HG03558 (cell line): Measurements from ENCODE around the gene MOV10.

ENCODE experiments used
- ATAC-seq: cut with Tn5 transposase; IDR thresholded peaks from one replicate; pipeline ENCODE4 v1.9.1; 2021; ENCODE audit warnings: moderate number of reproducible peaks; ENCODE audit not compliant: unreplicated experiment; ENCODE audit errors: extremely low read depth

MOV10 gene

DNA sequence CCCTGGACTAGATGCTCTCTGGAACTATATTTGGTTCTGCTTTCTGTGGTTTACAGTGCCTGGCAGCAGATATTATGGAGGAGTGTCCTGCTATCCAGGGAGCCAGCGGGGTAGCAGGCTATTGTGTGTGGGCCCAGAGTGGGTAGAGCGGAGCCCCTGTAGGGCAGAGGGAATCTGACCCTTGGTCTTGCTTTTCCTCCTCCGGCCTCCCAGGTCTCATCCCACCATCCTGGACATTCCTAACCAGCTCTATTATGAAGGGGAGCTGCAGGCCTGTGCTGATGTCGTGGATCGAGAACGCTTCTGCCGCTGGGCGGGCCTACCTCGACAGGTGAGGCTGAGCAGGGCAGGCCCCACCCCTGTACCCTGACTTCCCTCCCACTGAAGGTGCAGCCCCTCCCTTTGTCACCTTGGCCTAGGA is 23.3 kb downstream of the MOV10 start:
- no peak for ATAC-seq

DNA sequence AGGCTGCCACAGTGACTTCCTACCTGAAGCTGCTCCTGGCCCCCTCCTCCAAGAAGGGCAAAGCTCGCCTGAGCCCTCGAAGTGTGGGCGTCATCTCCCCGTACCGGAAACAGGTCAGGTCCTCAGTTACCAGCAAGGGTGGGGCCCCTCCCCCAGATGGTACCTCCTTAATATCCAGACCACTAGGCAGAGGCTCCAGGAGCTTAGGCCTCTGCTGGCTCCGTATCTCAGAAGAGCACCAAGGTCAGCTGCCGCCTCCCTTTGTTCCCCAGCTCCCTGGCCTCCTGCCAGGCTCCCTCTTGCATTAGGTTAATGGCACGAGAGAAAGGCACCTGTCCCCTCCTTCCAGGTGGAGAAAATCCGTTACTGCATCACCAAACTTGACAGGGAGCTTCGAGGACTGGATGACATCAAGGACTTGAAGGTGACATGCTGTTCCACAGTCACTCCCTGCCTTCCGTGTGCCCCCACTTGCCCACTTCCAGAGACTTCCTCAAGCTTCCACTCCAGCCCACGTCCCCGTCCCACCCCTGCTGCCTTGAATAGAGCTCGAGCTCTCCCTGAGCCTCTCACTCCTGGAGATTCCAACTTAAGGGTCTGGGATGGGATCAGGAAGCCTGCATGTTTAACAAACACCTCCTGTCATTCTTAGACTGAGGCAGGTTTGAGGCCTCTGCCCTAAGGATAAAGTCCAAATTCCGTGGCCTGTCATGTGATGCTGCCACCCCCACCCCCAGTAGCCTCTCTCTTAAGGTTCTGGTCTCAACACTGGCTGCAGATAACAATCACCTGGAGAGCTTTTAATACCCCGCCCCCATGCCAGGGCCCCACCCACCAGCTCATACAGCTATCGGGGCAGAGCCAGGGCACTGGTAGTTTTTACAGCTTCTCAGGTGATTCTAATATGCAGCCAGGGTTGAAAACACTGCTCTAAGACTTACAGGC is 24.2 kb downstream of the MOV10 start:
- no peak for ATAC-seq

DNA sequence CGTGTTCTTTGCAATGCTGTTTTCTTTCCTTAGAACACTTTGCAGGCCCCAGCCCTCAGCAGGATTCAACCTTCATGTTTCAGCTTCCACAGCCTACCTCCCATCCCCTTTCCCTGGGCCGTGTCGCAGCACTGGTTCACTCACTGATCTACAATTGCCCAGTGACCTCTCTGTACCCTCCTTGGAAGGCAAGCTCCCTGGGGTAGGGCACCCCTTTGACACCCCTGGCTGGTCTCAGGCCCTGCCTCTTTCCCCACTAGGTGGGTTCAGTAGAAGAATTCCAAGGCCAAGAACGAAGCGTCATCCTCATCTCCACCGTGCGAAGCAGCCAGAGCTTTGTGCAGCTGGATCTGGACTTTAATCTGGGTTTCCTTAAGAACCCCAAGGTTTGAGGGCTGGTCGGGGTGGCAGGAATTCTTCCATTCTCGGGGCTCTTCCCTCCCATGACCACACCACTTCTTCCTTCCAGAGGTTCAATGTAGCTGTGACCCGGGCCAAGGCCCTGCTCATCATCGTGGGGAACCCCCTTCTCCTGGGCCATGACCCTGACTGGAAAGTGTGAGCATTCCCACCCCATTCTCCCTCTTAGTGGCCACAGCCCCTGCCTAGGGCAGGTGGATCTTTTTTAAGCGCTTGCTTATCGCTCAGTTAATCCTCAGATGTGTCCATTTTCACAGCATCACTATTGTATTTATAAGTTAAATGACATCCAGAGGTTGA is 25.1 kb downstream of the MOV10 start:
- no peak for ATAC-seq

DNA sequence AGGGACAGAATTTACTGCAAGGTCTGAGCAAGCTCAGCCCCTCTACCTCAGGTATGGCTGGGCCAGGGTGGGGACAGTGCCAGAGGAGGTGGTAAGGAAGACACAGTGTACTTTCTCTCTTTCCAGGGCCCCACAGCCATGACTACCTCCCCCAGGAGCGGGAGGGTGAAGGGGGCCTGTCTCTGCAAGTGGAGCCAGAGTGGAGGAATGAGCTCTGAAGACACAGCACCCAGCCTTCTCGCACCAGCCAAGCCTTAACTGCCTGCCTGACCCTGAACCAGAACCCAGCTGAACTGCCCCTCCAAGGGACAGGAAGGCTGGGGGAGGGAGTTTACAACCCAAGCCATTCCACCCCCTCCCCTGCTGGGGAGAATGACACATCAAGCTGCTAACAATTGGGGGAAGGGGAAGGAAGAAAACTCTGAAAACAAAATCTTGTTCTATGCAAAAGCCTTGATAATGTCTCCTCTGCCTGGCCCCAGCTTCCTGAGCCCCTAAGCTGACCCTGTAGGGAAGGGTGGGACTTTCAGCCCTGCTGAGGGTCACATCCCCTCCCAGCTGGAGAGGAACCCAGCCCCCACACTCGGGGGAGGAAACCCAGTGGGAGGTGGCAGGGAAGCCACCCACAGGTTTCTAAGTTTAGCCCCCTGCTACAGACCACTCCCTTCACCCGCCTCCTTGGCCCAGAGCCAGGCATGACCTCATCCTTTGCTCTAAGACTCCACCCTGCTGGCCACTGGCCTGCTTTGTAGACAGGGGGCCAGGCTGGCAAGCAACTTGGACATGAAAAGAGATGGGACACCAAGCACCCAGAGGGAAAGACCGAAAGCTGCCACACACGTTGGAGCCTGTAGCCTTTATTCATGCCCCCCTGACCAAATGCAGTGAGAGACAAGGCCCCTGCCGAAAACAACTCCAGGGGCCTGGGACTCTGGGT is 26.1 kb downstream of the MOV10 start:
- no peak for ATAC-seq

DNA sequence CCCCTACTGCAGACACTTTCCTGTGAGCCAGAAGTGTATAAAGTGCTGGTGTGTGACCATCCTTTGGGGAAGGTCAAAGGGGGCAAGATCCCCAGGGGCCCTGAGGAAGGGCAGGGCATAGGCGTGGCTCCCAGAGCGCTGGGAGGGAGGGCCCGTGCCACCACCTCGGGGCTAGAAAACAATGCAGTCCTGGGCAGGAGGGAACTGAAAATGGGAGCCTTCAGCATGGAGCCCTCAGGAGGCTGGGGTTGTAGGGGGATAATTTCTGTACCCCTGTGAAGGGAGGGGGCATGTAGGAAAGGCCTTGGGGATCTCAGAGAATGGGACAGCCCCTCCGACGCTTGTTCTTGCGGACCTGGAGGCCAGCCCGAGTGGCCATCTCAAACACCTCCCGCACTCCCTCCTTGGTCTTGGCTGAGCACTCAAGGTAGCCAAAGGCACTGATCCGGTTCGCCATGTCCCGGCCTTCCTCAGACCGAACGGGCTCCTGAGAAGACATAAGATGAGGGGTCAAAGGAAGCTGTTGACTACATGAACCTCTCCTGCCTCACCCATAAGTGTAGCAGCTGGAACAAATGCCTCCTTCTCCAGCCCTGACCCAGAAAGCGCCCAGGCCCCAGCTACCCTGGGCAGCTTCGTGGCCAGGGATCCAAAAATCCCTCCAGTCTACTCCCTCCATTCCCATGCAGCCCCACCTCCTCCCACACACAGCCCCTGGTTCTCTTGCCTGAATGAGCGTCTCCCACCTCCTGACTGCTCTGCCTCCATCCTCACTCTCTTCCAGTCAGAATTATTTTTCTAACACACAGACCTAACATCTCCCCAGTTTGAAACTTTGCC is 27.0 kb downstream of the MOV10 start:
- no peak for ATAC-seq

DNA sequence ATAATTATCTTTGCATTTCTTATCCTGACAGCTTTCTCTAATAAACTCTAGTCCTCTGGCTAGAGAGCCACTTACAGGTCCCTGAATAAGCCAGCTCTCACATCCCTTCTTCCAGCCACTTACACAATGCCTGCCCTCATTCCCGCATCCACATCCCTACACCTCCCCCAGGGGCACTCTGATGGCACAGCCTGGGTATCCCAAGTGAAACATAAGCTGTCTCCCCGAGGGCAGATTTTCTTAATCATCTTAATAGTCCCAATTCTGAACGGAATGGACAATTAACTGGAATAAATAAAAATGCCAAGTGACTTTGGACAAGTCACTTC is 27.6 kb downstream of the MOV10 start:
- ATAC-seq = no peak

DNA sequence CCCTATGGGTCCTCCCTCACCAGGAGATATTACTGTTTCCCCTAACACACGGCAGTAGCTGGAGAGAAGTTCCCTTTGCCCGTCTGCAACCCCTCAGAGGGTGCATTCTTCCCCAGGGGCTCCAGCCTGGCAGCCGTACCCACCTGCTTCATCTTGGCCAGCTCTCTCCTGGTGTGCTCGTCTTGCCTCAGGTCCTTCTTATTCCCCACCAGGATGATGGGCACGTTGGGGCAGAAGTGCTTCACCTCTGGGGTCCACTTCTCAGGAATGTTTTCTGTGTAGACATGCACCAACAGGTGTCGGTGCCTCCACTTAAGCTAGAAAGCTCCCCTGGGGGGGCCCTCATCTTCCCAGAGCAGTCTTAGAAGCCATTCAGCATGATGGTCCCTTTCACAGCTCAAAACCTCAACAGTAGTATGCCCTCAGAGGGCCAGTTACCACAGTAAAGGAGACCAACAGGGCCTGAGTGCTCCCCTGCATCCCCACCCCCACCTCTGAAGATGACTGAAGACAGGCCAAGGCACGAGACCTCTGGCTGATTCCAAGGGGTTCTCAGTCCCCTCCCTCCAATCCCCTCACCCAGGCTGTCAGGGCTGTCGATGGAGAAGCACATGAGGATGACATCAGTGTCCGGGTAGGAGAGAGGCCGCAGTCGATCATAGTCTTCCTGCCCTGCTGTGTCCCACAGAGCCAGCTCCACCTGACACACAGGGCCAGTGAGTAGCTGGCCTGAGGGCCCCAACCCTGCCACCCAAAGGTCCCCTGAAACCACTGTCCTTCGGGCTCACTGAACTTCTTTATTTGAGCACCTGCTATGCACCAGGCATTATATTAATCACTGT is 28.2 kb downstream of the MOV10 start:
- no peak for ATAC-seq

DNA sequence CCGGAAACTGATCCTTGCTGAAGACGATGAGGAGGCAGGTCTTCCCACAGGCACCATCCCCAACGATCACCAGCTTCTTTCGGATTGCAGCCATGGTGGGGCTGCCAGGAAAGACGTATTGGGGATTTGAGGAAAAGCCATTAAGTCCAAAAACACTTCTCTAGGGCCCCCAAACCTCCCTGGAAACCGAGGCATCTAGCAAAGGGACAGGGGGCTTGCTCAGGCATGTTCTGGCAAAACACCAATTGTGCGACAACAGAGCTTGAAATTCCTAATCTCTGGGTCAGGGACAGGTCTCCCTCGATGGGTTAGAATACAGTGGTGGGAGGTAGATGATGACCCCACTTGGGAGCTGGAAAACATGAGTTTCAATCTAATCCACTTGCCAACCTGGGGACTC is 29.2 kb downstream of the MOV10 start:
- ATAC-seq = no peak

DNA sequence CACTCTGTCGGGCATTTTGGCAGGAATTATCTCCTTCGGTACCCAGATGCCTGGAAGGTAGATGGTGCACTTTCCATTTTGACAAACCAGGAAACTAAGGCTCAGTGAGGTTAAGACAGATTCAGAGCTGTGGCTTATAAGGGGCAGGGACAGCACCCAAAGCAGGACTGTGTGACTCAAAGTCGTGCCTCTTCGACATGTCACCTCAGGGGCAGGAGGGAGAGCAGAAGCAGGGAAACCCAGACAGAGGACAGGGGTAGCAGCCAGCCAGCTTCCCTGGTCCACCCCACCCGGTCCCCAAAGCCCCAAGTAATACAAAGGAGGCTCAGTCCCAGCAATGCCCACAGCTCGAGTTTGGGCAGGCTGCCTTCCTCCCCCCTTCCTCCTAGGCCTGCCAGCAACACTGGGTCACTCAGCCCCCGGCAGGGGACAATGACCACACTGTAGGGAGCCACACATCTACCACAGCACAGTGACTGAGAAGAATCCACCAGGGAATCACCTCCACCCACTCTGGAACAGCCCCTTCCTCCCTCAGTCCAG is 30.0 kb downstream of the MOV10 start:
- no peak for ATAC-seq

DNA sequence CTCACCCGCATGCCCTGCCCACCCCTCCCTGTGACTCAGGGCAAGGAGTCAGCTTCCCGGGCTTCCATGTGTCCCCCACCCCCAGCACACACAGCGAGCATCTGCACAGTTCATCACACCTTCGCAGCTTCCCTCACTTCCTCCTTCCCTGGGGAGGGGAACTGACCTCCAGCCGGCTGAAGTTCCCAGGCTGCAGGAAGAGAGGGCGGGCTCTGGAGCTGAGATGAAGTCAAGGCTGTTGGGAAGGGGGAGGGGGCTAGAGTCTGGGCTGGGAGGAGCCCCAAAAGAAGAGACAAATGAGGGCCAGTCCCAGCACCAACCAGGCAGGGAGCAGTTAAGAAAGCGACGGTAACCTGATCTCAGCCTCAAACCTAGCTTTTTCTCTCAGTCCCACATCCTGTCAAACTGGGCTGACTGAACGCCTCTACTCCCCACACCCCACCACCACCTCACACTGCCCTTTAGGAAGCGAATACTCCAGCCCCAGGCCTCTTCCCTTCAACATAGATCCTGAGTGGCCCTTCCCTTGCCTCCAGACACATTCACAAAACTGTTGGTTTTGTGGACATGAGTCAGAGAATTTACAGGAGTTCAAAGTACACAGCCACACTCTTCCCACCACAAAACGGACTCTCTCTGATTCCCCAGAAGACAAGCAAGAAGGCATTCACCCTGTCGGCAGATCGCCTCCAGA is 30.6 kb downstream of the MOV10 start:
- ATAC-seq = peak; percentile 33

DNA sequence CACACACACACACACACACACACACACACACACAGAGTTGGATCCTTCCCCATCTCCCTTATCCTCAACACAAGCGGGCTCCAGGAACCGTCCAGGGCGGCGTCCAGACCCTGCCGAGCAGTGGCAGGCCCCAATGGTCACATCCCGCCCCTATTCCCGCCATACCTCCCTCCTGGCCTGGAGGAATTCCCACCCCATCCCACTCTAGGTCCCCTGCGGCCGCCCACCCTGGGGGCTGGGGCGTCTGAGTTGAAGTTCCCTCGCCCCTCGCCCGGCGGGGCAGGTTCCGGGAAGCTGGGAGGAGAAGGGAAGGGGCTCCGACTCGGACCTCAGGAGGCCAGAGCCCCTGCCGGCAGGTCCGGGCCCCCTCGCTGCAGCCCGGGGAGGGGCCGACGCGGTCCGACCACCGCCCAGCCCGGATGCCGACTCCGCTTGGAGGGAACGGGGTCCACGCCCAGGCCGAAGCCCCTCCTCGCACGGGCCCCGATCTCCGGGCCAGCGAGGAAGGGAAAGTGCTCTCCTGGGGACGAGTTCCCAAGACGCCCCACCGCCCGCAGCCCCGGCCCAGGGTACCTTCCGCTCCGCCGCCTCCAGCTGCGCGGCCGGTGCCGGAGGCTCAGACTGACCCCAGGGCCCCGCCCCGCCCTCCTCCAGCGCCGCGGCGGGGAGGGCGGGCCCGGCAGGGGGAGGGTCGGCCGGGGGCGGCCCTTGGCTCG is 32.2 kb downstream of the MOV10 start, which contains the start of gene RHOC:
RHOC (minus strand) TSS at position 623 of the 716 bp plus-strand sequence. CDS start 3,328 bp downstream, outside the sequence.
- ATAC-seq = peak; percentile 37

DNA sequence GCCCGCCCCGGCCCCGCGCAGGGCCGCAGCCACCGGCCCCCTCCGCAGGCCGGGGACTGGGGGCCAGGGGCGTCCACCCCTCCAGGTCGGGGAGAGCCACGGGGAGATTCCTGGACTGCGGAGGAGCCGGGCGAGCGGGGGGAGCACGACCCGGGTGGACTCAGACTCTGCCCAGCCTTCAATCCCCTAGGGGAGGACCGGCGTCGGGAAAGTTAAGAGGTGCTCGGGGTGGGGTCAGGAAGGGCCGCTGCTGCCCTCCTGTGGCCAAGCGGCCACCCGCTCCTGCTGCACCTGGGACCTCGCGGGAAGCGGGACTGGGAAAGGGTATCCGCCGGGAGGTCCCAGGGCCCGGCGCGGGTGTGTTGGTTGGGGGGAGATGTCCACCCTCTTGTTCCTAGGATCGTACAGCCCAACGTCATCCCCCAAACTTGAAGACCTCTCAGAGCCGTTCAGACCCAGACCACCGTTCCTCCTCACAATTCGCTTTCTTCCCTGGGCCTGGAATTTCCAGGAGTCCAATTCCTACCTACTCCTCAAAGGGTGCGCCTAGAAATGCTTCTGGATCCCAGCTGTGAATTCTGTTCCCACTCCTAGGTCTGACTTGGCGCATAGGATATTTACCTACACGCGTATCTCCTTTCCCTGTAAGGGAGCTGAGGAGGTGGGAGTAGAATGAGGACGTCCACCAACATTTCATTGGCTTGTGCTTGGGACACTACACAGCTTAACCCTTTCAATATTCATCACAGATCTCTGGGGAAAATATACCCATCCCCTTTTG is 33.0 kb downstream of the MOV10 start:
- peak; percentile 15 for ATAC-seq

DNA sequence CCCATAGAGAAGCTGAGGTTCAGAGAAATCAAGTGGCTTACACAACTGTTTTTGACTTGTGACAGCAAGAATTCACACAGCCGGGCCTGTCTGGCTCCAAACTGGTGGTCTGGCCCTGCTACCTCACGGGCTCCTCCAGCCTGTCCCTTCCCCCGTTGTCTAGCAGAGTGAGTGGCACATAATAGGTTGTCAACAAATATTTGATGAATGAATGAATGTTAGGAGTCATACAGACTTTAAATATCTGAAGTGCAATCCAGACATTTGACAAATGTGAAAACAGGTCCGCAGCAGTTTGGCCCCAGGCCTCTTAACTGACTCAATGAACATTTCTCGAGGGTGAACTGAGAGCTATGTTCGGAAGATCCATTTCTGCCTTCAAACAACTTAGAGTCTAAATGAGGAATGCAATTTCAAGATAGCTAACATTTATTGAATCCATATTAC is 33.6 kb downstream of the MOV10 start:
- no peak for ATAC-seq

DNA sequence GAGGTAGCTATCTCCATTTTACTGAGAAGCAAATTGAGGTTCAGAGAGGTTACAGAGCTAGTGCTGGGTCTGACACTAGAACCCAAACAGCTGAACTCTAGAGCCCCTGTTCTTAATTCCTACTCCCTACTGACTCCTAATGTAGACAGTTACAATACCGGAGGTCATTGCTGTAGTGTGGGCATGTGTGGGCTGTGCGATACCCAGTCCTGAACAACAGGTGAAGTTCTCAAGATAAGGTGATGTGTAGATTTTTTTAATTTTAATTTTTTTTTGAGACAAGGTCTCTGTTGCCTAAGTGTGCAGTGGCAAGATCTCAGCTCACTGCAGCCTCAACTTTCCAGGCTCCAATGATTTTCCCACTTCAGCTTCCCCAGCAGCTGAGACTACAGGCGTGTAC is 34.0 kb downstream of the MOV10 start:
- no peak for ATAC-seq

DNA sequence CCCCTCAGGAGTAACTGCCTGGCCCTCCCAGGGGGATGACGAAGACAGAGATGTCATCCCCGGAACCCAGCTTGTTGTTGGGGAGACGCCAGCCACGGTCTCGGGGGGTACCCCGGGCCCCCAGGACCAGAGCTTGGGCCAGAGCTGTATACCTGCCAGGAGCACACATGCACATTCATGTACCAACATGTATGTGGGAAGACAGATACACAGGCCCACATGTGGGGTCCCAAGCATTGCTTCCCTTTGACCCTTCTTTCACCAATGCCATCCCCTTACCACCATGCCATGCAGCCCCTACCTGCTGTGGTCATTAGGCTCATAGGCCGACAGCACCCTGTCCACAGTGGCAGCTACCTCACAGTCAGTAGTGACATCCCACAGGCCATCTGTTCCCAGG is 35.7 kb downstream of the MOV10 start:
- ATAC-seq = no peak

DNA sequence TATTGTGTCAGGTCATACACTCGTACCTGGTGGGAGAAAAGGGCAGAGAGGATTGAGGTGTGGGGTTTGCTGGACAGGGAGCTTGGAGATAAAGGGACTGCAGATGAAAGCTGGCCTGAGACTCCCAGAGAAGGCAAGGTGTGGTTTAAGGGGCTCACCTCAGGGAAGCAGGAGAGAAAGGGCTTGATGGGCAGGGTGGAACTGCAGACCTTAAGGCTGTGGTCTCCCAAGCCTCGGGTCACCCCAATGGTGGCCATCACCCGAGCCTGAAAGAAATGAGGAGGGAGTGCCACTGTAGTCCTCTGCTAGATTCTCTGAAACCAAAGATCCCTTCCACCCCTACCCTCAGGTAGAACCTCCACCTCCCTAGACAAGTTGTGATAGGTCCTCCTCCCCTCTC is 36.1 kb downstream of the MOV10 start:
- ATAC-seq = no peak
